Transverse colon (tissue), 4 donors: ENCODE measurements around the gene ADAM17.

Experiments
- CTCF ChIP-seq, 5 experiments: fragments of 200-600 bp in 3 of 5; fragments of 450-650 bp in 2 of 5; sonication (generic) in 3 of 5; IDR thresholded peaks; 1 replicate in 2 of 5; 2 replicates in 3 of 5; pipeline ENCODE4 v1.5.1; 2016 to 2017; ENCODE audit warnings: antibody characterized with exemption in 5 of 5, inconsistent platforms in 3 of 5, mild to moderate bottlenecking in 2 of 5, moderate library complexity in 1 of 5
- POLR2A ChIP-seq: fragments of 450-650 bp; IDR thresholded peaks from one replicate; pipeline ENCODE4 v1.6.1; 2016; ENCODE audit warnings: antibody characterized with exemption, mild to moderate bottlenecking, moderate library complexity
- POLR2AphosphoS5 ChIP-seq, 3 donors: sonication (generic); formaldehyde crosslinking; IDR thresholded peaks; one replicate each; pipeline ENCODE4 v1.6.1; 2016; ENCODE audit warnings: antibody characterized with exemption in 3 of 3

DNA sequence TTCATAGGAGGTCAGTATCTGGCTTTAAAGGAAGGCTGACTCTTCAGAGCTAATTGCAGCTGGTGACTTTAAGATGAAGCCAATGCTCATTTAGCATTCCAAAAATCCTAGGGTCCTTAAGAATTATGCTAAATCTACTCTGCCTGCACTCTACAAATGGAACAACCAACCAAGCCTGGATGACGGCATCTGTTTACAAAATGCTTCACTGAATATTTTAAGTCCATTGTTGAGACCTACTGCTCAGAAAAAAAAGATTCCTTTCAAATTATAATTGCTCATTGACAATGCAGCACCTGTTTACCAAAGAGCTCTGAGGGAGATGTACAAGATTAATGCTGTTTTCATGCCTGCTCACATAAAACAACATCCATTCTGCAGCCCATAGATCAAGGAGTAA, 43.8 kb upstream of the ADAM17 start:
- TF ChIP-seq POLR2A (no peak), CTCF (IDR thresholded peaks at IDR 0.05) (no peak), POLR2AphosphoS5 (IDR thresholded peaks at IDR 0.05) (no peak)
